Activated CD8-positive, alpha-beta T cell treated with anti-CD3 and anti-CD28 coated beads, Interleukin-2, amount 10 ng/mL, durations not matched to agents 7 days and 5 days (primary cell): ENCODE data around the gene FERMT3. TPM values are rescaled to one million over a fixed set of nuclear protein-coding genes. Genes with fewer than 3 reads are reported as not detected.
A peak's percentile ranks its signal among the peaks of the same experiment; 100 is the strongest.

Experiments used
- ATAC-seq: fragments of 150-1000 bp; cut with Tn5 transposase; one replicate; pipeline ENCODE4 v1.10.0; 2021; ENCODE audit warnings: moderate library complexity
- CTCF ChIA-PET: fragments of 350-600 bp; sonication (Branson Sonifier 250); formaldehyde crosslinking; loops from one replicate; lab custom pipeline; 2021; ENCODE audit warnings: antibody characterized with exemption; lab: Charles Lee
- POLR2A ChIA-PET: fragments of 350-600 bp; sonication (Branson Sonifier 250); formaldehyde crosslinking; loops from one replicate; lab custom pipeline; 2021; ENCODE audit warnings: antibody characterized with exemption; lab: Charles Lee
- DNase-seq: peaks from one replicate; pipeline ENCODE4 v3.0.0-alpha.2; 2020
- H3K27ac Mint-ChIP-seq: one replicate; pipeline ENCODE4 v1.8.0; 2021; ENCODE audit warnings: mild to moderate bottlenecking, mixed read lengths
- H3K27me3 Mint-ChIP-seq: one replicate; pipeline ENCODE4 v1.8.0; 2021; ENCODE audit warnings: low read depth, mixed read lengths
- H3K36me3 Mint-ChIP-seq: one replicate; pipeline ENCODE4 v1.8.0; 2021; ENCODE audit warnings: low read depth, mixed read lengths
- H3K4me1 Mint-ChIP-seq: one replicate; pipeline ENCODE4 v1.8.0; 2021; ENCODE audit warnings: low read depth, mixed read lengths
- H3K4me3 Mint-ChIP-seq: one replicate; pipeline ENCODE4 v1.8.0; 2021; ENCODE audit warnings: mild to moderate bottlenecking, mixed read lengths
- H3K9me3 Mint-ChIP-seq: one replicate; pipeline ENCODE4 v1.8.0; 2022; ENCODE audit warnings: mixed read lengths; ENCODE audit not compliant: insufficient read depth
- total RNA-seq, 2 experiments: library from RNA; stranded (reverse); gene quantifications; one replicate each; pipeline ENCODE4 v1.2.3, GENCODE V29; 2021

The FERMT3 gene
- total RNA-seq, 2 experiments from 2014 or later, result 261 to 281 TPM

DNA sequence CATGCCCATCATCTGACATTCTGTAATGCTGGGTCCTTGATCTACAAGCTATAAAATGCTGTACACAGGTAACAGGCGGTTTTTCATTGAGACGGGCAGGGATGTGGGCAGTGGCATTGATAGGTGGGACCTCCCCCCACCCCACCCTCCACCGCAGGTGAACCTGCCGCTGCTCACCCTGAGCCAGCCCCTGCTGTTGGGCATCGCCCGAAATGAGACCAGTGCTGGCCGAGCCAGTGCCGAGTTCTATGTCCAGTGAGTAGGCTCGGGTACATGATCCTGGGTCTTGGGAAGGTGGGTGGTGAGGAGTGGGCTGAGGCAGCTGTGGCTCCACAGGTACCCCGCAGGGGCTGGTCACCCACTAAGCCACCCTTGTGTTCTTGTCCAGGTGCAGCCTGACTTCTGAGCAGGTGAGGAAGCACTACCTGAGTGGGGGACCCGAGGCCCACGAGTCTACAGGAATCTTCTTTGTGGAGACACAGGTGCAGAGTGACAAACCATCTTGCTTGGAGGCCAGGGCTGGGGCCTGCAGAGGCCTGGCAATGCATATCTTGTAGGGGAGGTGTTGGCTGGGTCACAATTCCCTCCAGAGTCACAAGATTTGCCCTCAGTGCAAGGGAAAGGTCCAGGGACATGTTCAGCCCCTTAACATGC lies 22.7 kb downstream of the FERMT3 start:
- no peaks in the 10 kb centered on the region for H3K27me3 Mint-ChIP-seq
- peaks cover 21% of the 10 kb centered on the region for H3K36me3 Mint-ChIP-seq
- ChIA-PET CTCF (interaction anchor here (0.8 to 5.9 kb wide), 6 partner anchors 15 to 75 kb away, joined by 3 to 40 read pairs (median 5); partner anchors contain the start of genes CATSPERZ and FERMT3), POLR2A (interaction anchor here (0.6 to 2.7 kb wide), 6 partner anchors 10 to 1638 kb away, joined by 3 to 14 read pairs (median 4); partner anchors contain the start of genes FERMT3 and TUT1)
- DNase-seq (no peak), ATAC-seq (no peak)
- peak overlapping the region; percentile 87 for H3K4me3 Mint-ChIP-seq
- H3K4me1 Mint-ChIP-seq, result peaks cover 66% of the 10 kb centered on the region
- H3K9me3 Mint-ChIP-seq, result no peaks in the 10 kb centered on the region
- H3K27ac Mint-ChIP-seq, result peak overlapping the region; percentile 91

DNA sequence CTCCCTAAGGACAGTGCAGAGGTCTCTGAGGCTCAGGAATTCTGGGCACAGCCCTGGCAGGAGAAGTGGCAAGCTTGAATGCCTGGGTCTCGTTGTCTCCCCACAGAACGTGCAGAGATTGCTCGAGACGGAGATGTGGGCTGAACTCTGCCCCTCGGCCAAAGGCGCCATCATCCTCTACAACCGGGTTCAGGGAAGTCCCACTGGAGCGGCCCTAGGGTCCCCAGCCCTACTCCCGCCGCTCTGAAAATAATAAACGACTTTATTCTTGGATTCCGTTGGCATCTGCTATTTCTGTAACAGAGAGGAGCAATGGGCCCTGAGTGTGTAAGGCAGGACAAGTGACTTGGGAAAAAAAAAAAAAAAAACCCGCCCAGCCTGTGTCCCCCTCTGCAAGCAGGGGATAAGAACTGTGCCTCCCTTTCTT lies 23.2 kb downstream of the FERMT3 start:
- ATAC-seq, result no peak
- peak overlapping the region; percentile 87 for H3K4me3 Mint-ChIP-seq
- H3K27ac Mint-ChIP-seq, result peak overlapping the region; percentile 91
- ChIA-PET POLR2A (interaction anchor here (0.6 to 2.7 kb wide), 6 partner anchors 10 to 1638 kb away, joined by 3 to 14 read pairs (median 4); partner anchors contain the start of genes FERMT3, FKBP2 and TUT1), CTCF (interaction anchor here (0.8 to 5.9 kb wide), 5 partner anchors 14 to 75 kb away, joined by 3 to 40 read pairs (median 6); partner anchors contain the start of genes CATSPERZ and FERMT3)
- no peak for DNase-seq
- H3K27me3 Mint-ChIP-seq, result no peaks in the 10 kb centered on the region
- H3K4me1 Mint-ChIP-seq, result peaks cover 60% of the 10 kb centered on the region
- peaks cover 21% of the 10 kb centered on the region for H3K36me3 Mint-ChIP-seq
- H3K9me3 Mint-ChIP-seq, result no peaks in the 10 kb centered on the region

DNA sequence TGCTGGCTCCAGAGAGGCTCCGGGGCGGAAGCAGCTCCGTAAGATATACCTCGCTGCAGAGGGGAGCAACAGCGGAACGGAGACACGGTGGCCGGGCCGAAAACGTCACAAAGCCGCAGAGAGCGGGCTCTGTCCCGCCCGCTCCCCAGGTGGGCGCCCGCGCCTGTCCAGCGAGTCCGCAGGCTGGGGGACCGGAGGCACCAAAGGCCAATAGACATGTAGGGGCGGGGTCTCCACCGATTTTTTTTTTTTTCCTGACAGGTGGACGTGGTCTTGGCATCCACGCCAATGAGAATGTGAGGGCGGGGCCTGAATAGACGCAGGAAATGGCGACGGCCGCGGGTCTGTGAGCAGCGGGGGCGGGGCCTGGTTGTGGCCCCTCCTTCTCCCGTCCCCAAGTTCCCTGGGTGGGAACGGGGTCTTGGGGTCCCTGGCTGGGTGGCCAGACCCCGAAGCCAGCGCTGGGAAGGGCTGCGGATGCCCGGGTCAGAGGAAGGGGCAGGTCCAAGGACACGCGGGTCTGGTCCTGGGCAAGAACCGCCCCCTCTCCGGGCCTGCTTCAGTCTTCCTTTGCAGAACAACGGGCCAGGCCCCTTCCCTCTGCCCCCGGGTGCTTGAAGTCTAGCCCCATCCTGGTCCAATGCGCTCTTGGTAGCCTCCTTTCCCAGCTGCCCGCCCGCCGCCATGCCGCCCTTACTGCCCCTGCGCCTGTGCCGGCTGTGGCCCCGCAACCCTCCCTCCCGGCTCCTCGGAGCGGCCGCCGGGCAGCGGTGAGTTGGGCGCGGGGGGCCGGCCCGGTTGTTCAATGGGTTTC lies 23.9 kb downstream of the FERMT3 start, which contains the start of gene DNAJC4:
TSS of gene DNAJC4 (plus strand) at position 378 of the 814 bp plus-strand sequence. CDS start at position 685, 307 bp downstream.
- Mint-ChIP-seq H3K4me3 (peak within 1 kb of the TSS; percentile 87), H3K27me3 (no peaks in the 10 kb centered on the region), H3K4me1 (peaks cover 59% of the 10 kb centered on the region), H3K27ac (peak within 1 kb of the TSS; percentile 91), H3K9me3 (no peaks in the 10 kb centered on the region), H3K36me3 (peaks cover 24% of the 10 kb centered on the region)
- ChIA-PET POLR2A (interaction anchor here (0.6 to 2.7 kb wide), 6 partner anchors 10 to 1639 kb away, joined by 3 to 14 read pairs (median 4); partner anchors contain the start of genes FERMT3, FKBP2 and TUT1), CTCF (interaction anchor here (0.8 to 5.9 kb wide), 6 partner anchors 10 to 74 kb away, joined by 3 to 40 read pairs (median 5); partner anchors contain the start of genes CATSPERZ and FERMT3)
- DNase-seq (peak; percentile 94), ATAC-seq (peak; percentile 52)

DNA sequence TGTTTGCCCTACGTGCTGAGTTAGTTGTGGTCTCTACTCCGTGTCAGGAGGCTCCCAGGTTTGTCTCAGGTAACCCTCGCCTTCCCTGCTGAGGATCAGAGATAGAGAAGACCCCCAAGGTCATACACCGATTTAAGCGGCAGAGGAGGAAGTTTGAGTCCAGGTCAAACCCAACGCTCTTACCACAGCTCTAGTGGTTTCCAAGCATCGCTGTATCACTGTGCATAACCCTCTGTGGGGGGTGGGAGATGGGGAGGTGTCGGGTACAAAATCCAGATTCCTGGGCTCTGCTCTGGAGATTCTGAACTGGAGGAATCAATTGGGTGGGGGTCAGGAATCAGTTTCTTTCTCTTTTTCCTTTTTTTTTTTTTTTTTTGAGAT lies 24.5 kb downstream of the FERMT3 start:
- Mint-ChIP-seq H3K27me3 (no peaks in the 10 kb centered on the region), H3K36me3 (peaks cover 26% of the 10 kb centered on the region), H3K27ac (peak overlapping the region; percentile 91), H3K4me1 (peaks cover 63% of the 10 kb centered on the region), H3K9me3 (no peaks in the 10 kb centered on the region), H3K4me3 (peak overlapping the region; percentile 87)
- ChIA-PET CTCF (interaction anchor here (1.0 to 5.9 kb wide), 7 partner anchors 9 to 74 kb away, joined by 3 to 40 read pairs (median 3); partner anchors contain the start of genes FERMT3 and FKBP2), POLR2A (interaction anchor here (1.0 to 2.7 kb wide), 3 partner anchors 9 to 24 kb away, joined by 3 to 14 read pairs (median 4); partner anchors contain the start of genes FERMT3 and FKBP2)
- ATAC-seq, result no peak
- DNase-seq, result no peak

DNA sequence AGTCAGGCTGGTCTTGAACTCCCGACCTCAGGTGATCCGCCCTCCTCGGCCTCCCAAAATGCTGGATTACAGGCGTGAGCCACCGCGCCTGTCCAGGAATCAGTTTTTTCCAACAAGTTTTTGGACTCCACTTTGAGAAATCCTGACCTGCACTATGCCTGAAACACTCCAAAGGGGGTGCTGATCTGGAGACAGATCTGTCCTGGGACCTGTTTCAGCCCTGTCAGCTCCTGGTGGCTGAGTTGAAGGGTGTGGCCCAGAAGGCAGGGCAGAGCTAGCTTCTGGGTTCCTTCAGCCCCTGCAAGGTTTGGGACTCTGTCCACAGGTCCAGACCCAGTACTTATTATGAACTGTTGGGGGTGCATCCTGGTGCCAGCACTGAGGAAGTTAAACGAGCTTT lies 25.0 kb downstream of the FERMT3 start:
- POLR2A ChIA-PET, result interaction anchor here (1.0 to 2.7 kb wide), 3 partner anchors 8 to 86 kb away, joined by 3 to 14 read pairs (median 6); partner anchors contain the start of genes FERMT3, PRDX5 and TRMT112
- peak overlapping the region; percentile 87 for H3K4me3 Mint-ChIP-seq
- H3K36me3 Mint-ChIP-seq, result peaks cover 26% of the 10 kb centered on the region
- ATAC-seq (no peak), DNase-seq (no peak)
- no peaks in the 10 kb centered on the region for H3K9me3 Mint-ChIP-seq
- peak overlapping the region; percentile 91 for H3K27ac Mint-ChIP-seq
- H3K27me3 Mint-ChIP-seq, result no peaks in the 10 kb centered on the region
- CTCF ChIA-PET, result interaction anchor here (0.9 to 5.9 kb wide), 6 partner anchors 10 to 1150 kb away, joined by 3 to 40 read pairs (median 3); partner anchors contain the start of genes FERMT3 and FKBP2
- peaks cover 65% of the 10 kb centered on the region for H3K4me1 Mint-ChIP-seq

DNA sequence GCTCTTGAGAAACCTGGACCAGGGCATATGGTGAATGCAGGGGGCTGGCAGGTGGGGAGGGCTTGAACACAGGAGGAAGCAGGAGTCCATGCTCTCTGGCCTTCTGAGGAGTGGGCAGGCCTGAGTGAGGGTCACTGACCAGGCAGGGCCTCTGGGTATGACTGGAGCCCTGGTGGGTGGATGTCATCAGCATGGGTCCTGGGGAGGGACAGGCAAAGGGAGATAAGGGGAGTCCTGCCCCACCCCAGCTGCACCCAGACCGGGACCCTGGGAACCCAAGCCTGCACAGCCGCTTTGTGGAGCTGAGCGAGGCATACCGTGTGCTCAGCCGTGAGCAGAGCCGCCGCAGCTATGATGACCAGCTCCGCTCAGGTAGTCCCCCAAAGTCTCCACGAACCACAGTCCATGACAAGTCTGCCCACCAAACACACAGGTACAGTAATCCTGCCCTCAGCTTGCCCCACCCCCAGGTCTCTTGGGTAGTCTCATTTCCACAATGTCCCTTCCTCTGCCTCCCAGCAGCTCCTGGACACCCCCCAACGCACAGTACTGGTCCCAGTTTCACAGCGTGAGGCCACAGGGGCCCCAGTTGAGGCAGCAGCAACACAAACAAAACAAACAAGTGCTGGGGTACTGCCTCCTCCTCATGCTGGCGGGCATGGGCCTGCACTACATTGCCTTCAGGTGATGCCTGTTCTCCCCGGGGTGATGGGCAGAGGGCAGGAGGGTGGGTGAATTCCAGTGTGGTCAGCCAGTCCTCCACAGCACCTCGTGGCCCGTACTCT lies 25.9 kb downstream of the FERMT3 start:
- peak overlapping the region; percentile 91 for H3K27ac Mint-ChIP-seq
- CTCF ChIA-PET, result interaction anchor here (0.8 to 5.9 kb wide), 7 partner anchors 9 to 1150 kb away, joined by 3 to 40 read pairs (median 3); partner anchors contain the start of genes FERMT3 and FKBP2
- H3K36me3 Mint-ChIP-seq, result peaks cover 28% of the 10 kb centered on the region
- H3K9me3 Mint-ChIP-seq, result no peaks in the 10 kb centered on the region
- POLR2A ChIA-PET, result interaction anchor here (0.6 to 2.1 kb wide), 10 partner anchors 7 to 859 kb away, joined by 3 to 12 read pairs (median 4); partner anchors contain the start of genes FERMT3, FKBP2, PRDX5 and TRMT112
- DNase-seq, result no peak
- ATAC-seq, result no peak
- no peaks in the 10 kb centered on the region for H3K27me3 Mint-ChIP-seq
- H3K4me3 Mint-ChIP-seq, result peak overlapping the region; percentile 87
- H3K4me1 Mint-ChIP-seq, result peaks cover 59% of the 10 kb centered on the region

DNA sequence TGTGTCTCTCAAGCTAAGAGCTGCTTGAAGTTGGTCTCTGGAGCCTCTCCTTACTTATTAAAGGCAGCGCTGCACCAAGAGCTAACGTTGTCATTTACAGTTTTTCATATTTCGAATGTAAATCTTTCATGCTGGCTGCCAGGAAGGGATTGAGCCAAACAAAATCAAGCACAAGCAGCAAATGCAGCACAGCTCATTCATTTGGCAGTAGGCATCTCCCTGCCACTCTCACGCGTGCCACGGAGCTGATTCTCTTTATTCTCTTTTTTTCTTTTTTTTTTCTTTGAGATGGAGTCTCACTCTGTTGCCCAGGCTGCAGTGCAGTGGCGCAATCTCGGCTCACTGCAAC lies 26.4 kb downstream of the FERMT3 start:
- Mint-ChIP-seq H3K4me3 (peak overlapping the region; percentile 31), H3K4me1 (peaks cover 53% of the 10 kb centered on the region), H3K9me3 (no peaks in the 10 kb centered on the region), H3K27me3 (no peaks in the 10 kb centered on the region), H3K36me3 (peaks cover 30% of the 10 kb centered on the region), H3K27ac (no peak overlapping the region)
- ChIA-PET CTCF (interaction anchor here (0.8 to 5.9 kb wide), 4 partner anchors 10 to 72 kb away, joined by 3 to 40 read pairs (median 3); partner anchors contain the start of gene FERMT3), POLR2A (interaction anchor here (0.6 to 2.1 kb wide), 10 partner anchors 8 to 858 kb away, joined by 3 to 12 read pairs (median 4); partner anchors contain the start of genes FERMT3, FKBP2, PRDX5 and TRMT112)
- ATAC-seq (no peak), DNase-seq (no peak)

DNA sequence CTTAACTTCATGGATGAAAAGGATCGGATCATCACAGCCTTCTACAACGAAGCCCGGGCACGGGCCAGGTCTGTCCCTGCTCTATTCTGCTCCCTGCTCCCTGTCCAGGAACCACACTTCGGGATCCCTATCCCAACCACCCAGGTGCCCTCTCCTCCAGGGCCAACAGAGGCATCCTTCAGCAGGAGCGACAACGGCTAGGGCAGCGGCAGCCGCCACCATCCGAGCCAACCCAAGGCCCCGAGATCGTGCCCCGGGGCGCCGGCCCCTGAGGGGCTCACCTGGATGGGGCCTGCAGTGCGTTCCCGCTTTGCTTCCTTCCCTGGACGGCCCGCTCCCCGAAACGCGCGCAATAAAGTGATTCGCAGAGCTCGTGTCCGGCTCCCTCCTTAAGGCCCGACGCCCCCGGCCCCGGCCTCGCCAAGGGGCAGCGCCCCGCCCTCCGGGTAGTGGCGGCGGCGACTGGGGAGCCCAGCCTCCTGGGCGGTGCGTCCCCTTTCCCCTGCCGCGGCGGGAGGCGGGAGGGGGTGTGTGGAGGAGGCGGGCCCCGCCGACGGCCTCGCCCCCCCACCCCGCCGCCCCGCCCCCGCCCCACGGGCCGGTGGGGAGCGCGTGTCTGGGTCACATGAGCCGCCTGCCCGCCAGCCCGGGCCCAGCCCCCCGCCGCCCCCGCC lies 27.5 kb downstream of the FERMT3 start, which contains the start of gene VEGFB:
TSS of gene VEGFB (plus strand) at position 672 of the 674 bp plus-strand sequence. CDS start 250 bp downstream, outside the sequence.
- DNase-seq (peak; percentile 75), ATAC-seq (peak; percentile 50)
- no peaks in the 10 kb centered on the region for H3K27me3 Mint-ChIP-seq
- CTCF ChIA-PET, result interaction anchor here (1.5 to 5.9 kb wide), 2 partner anchors 9 to 28 kb away, joined by 3 to 40 read pairs; partner anchors contain the start of gene FERMT3
- POLR2A ChIA-PET, result interaction anchor here (2.1 kb wide), 1 partner anchor 27 kb away, joined by 12 read pairs; the partner anchor contains the start of gene FERMT3
- peak within 1 kb of the TSS; percentile 91 for H3K4me3 Mint-ChIP-seq
- peaks cover 48% of the 10 kb centered on the region for H3K4me1 Mint-ChIP-seq
- H3K27ac Mint-ChIP-seq, result peak within 1 kb of the TSS; percentile 81
- H3K9me3 Mint-ChIP-seq, result no peaks in the 10 kb centered on the region
- H3K36me3 Mint-ChIP-seq, result peaks cover 38% of the 10 kb centered on the region

DNA sequence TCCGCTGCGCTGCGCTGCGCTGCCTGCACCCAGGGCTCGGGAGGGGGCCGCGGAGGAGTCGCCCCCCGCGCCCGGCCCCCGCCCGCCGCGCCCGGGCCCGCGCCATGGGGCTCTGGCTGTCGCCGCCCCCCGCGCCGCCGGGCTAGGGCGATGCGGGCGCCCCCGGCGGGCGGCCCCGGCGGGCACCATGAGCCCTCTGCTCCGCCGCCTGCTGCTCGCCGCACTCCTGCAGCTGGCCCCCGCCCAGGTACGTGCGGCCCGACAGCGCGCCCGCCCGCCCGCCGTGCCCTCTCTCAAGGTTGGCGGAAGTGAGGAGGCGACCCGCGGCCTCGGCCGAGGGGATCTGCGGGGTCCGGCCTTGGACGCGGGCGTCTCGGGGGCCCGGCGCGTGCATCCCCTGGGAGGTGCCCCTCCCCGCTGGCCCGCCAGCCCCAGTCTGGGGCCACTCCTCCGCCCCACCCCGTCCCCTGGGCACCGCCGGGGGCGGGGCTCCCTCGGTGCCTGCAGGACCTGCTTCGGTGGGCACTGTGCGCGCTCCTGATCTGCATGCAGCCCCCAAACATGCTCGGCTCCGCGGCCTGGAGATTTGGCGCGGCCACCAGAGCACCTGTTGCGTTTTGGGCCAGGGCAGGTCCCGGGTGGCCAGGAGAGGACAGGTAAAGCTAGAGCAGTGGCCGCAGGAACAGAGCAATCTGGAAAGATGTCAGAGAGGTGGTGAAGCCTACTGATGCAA lies 28.3 kb downstream of the FERMT3 start:
- CTCF ChIA-PET, result interaction anchor here (1.9 kb wide), 1 partner anchor 8 kb away, joined by 6 read pairs; the partner anchor contains the start of genes NUDT22 and TRPT1
- ATAC-seq, result peak; percentile 52
- peak; percentile 62 for DNase-seq
- H3K27ac Mint-ChIP-seq, result peak overlapping the region; percentile 81
- POLR2A ChIA-PET, result interaction anchor here (1.2 kb wide), 1 partner anchor 27 kb away, joined by 4 read pairs; no protein-coding TSS in a partner anchor
- H3K4me3 Mint-ChIP-seq, result peak overlapping the region; percentile 91
- no peaks in the 10 kb centered on the region for H3K27me3 Mint-ChIP-seq
- peaks cover 45% of the 10 kb centered on the region for H3K4me1 Mint-ChIP-seq
- peaks cover 33% of the 10 kb centered on the region for H3K36me3 Mint-ChIP-seq
- H3K9me3 Mint-ChIP-seq, result no peaks in the 10 kb centered on the region
